Neural cell (in vitro differentiated cells): ENCODE results near the gene GH1. TPM values are rescaled to one million over a fixed set of nuclear protein-coding genes. Genes with fewer than 3 reads are reported as not detected.
"Not testable (repeated sequence)": the region's sequence is repeated elsewhere in the genome, so short reads cannot be mapped to it uniquely, and the experiment has no call there.

Experiments used
- H2AFZ ChIP-seq: fragments of 200-600, 300-800 bp; sonication (generic), shearing (Covaris generic); 2 replicates; pipeline ENCODE4 v1.6.0; 2014; ENCODE audit warnings: low read depth, mild to moderate bottlenecking, antibody characterized with exemption, low read length, moderate library complexity
- H3F3A ChIP-seq: fragments of 200-600 bp; shearing (Covaris generic); 2 replicates; pipeline ENCODE4 v1.6.1; 2016; ENCODE audit warnings: mild to moderate bottlenecking, moderate library complexity, mixed read lengths, antibody characterized with exemption, low read length; ENCODE audit not compliant: insufficient read depth, poor library complexity, severe bottlenecking
- H3K27ac ChIP-seq: fragments of 200-600, 300-800 bp; sonication (generic), shearing (Covaris generic); 2 replicates; pipeline ENCODE4 v1.5.1; 2014; ENCODE audit warnings: mild to moderate bottlenecking, low read length, moderate library complexity
- H3K27me3 ChIP-seq: fragments of 300-800, 200-600 bp; sonication (generic), shearing (Covaris generic); 2 replicates; pipeline ENCODE4 v1.6.0; 2014; ENCODE audit warnings: mild to moderate bottlenecking, low read depth, low read length, moderate library complexity; ENCODE audit not compliant: insufficient read depth
- H3K36me3 ChIP-seq: fragments of 300-800, 200-600 bp; sonication (generic), shearing (Covaris generic); 2 replicates; pipeline ENCODE4 v1.5.1; 2014; ENCODE audit warnings: mild to moderate bottlenecking, antibody characterized with exemption, low read length, moderate library complexity; ENCODE audit not compliant: insufficient read depth
- H3K4me2 ChIP-seq: fragments of 300-800, 200-600 bp; sonication (generic), shearing (Covaris generic); 2 replicates; pipeline ENCODE4 v1.6.0; 2014; ENCODE audit warnings: mild to moderate bottlenecking, low read length
- H3K4me3 ChIP-seq: fragments of 300-800, 200-600 bp; sonication (generic), shearing (Covaris generic); 2 replicates; pipeline ENCODE4 v1.5.1; 2014; ENCODE audit warnings: mild to moderate bottlenecking, low read length, moderate library complexity
- H3K79me2 ChIP-seq: fragments of 200-600 bp; shearing (Covaris generic); replicated peaks from 2 replicates; pipeline ENCODE4 v1.6.0; 2014; ENCODE audit warnings: mild to moderate bottlenecking, low read length, moderate library complexity; ENCODE audit not compliant: insufficient read depth
- H3K9ac ChIP-seq: fragments of 300-800, 200-600 bp; sonication (generic), shearing (Covaris generic); 2 replicates; pipeline ENCODE4 v1.6.1; 2016; ENCODE audit warnings: mild to moderate bottlenecking, low read length, mixed read lengths
- H3K9me2 ChIP-seq: fragments of 200-600 bp; shearing (Covaris generic); 2 replicates; pipeline ENCODE4 v1.6.1; 2016; ENCODE audit warnings: mild to moderate bottlenecking, low read length, mixed read lengths; ENCODE audit not compliant: insufficient read depth
- H3K9me3 ChIP-seq: fragments of 200-600, 300-800 bp; sonication (generic), shearing (Covaris generic); 2 replicates; pipeline ENCODE4 v1.6.1; 2016; ENCODE audit warnings: mild to moderate bottlenecking, mixed run types, low read length, moderate library complexity, mixed read lengths
- H4K20me1 ChIP-seq: fragments of 200-600 bp; shearing (Covaris generic); 2 replicates; pipeline ENCODE4 v1.6.1; 2016; ENCODE audit warnings: mild to moderate bottlenecking, mixed run types; ENCODE audit not compliant: insufficient read depth
- CTCF ChIP-seq: fragments of 450-650 bp; IDR thresholded peaks from 2 replicates; pipeline ENCODE4 v1.5.1; 2014; ENCODE audit warnings: antibody characterized with exemption, mild to moderate bottlenecking, moderate library complexity; ENCODE audit not compliant: poor library complexity, severe bottlenecking
- EP300 ChIP-seq: fragments of 450-650 bp; conservative IDR thresholded peaks from 2 replicates; pipeline ENCODE4 v1.6.1; 2014; ENCODE audit warnings: antibody characterized with exemption, mild to moderate bottlenecking, moderate library complexity; ENCODE audit not compliant: poor library complexity, severe bottlenecking
- EZH2 ChIP-seq: fragments of 200-600, 300-800 bp; shearing (Covaris generic), sonication (generic); IDR thresholded peaks from 2 replicates; pipeline ENCODE4 v1.6.1; 2014; ENCODE audit warnings: antibody characterized with exemption, low read length, borderline replicate concordance, mild to moderate bottlenecking; ENCODE audit not compliant: insufficient read depth, poor library complexity, severe bottlenecking
- MXI1 ChIP-seq: fragments of 450-650 bp; conservative IDR thresholded peaks from 2 replicates; pipeline ENCODE4 v1.6.1; 2014; ENCODE audit warnings: antibody characterized with exemption, mild to moderate bottlenecking; ENCODE audit not compliant: poor library complexity, severe bottlenecking
- POLR2AphosphoS5 ChIP-seq: IDR thresholded peaks from 2 replicates; pipeline ENCODE4 v1.6.1; 2012
- RAD21 ChIP-seq: fragments of 450-650 bp; conservative IDR thresholded peaks from 2 replicates; pipeline ENCODE4 v1.6.1; 2014; ENCODE audit warnings: antibody characterized with exemption, mild to moderate bottlenecking, moderate library complexity
- REST ChIP-seq: IDR thresholded peaks from 2 replicates; pipeline ENCODE4 v1.6.1; 2012; ENCODE audit warnings: borderline replicate concordance
- SMC3 ChIP-seq: fragments of 450-650 bp; conservative IDR thresholded peaks from 2 replicates; pipeline ENCODE4 v1.6.1; 2014; ENCODE audit warnings: antibody characterized with exemption, mild to moderate bottlenecking, moderate library complexity; ENCODE audit not compliant: poor library complexity
- TAF1 ChIP-seq: IDR thresholded peaks from 2 replicates; pipeline ENCODE4 v1.6.1; 2012; ENCODE audit warnings: low read depth
- polyA plus RNA-seq: library from polyadenylated mRNA; depleted of rRNA; stranded (reverse); fragments of >200 nt; gene quantifications from 2 replicates; pipeline ENCODE4 v1.2.3, GENCODE V29; 2014

Gene GH1
- polyA plus RNA-seq, 1 donor from 2014 or later = not detected

- H3K27ac ChIP-seq = no peak overlapping the region
- TF ChIP-seq REST (no peak), RAD21 (no peak), CTCF (no peak), SMC3 (no peak), EZH2 (no peak), TAF1 (no peak), POLR2AphosphoS5 (no peak), MXI1 (no peak), EP300 (no peak)
- no peaks in the 10 kb centered on the region for H3K9me2 ChIP-seq
- no peaks in the 10 kb centered on the region for H3F3A ChIP-seq
- H3K9ac ChIP-seq = no peak overlapping the region
- no peaks in the 10 kb centered on the region for H3K36me3 ChIP-seq
- no peaks in the 10 kb centered on the region for H4K20me1 ChIP-seq
- H2AFZ ChIP-seq = no peak overlapping the region
- H3K27me3 ChIP-seq = no peaks in the 10 kb centered on the region
- H3K79me2 ChIP-seq = no peaks in the 10 kb centered on the region
- no peak overlapping the region for H3K4me3 ChIP-seq
- H3K9me3 ChIP-seq = no peaks in the 10 kb centered on the region
- H3K4me2 ChIP-seq = no peak overlapping the region
Observed at GRCh38 chr17:63910096-63910495, 8.5 kb downstream of the GH1 start.

- not testable (repeated sequence) for H3K9ac ChIP-seq, H3F3A ChIP-seq, H3K79me2 ChIP-seq, H3K36me3 ChIP-seq, H3K4me2 ChIP-seq, H3K9me3 ChIP-seq, H2AFZ ChIP-seq, H3K9me2 ChIP-seq, H3K4me3 ChIP-seq, H3K27me3 ChIP-seq, H3K27ac ChIP-seq, H4K20me1 ChIP-seq
Observed at GRCh38 chr17:63909586-63909985, 9.1 kb downstream of the GH1 start.

GRCh38 chr17:63907161-63907778 lies 11.4 kb downstream of the GH1 start:
- H3K27me3 ChIP-seq = not testable (repeated sequence)

GRCh38 chr17:63904796-63905195 lies 13.8 kb downstream of the GH1 start:
- not testable (repeated sequence) for H3K9ac ChIP-seq, H3F3A ChIP-seq, H3K27me3 ChIP-seq, H3K4me3 ChIP-seq, H4K20me1 ChIP-seq, H3K27ac ChIP-seq, H3K9me2 ChIP-seq, H2AFZ ChIP-seq, H3K79me2 ChIP-seq, H3K4me2 ChIP-seq, H3K36me3 ChIP-seq, H3K9me3 ChIP-seq

More at GRCh38 chr17:63907161-63907778, 11.4 kb downstream of the GH1 start:
- H3K9me3 ChIP-seq, H4K20me1 ChIP-seq, H3K27ac ChIP-seq, H3K4me3 ChIP-seq, H3K79me2 ChIP-seq, H2AFZ ChIP-seq, H3K36me3 ChIP-seq, H3K9ac ChIP-seq, H3K9me2 ChIP-seq, H3F3A ChIP-seq, H3K4me2 ChIP-seq: not testable (repeated sequence)

GRCh38 chr17:63903787-63904201 lies 14.8 kb downstream of the GH1 start:
- not testable (repeated sequence) for H2AFZ ChIP-seq, H3K4me3 ChIP-seq, H3K9me2 ChIP-seq, H3K9me3 ChIP-seq, H4K20me1 ChIP-seq, H3K79me2 ChIP-seq, H3K36me3 ChIP-seq, H3K27me3 ChIP-seq, H3K4me2 ChIP-seq, H3K9ac ChIP-seq, H3K27ac ChIP-seq, H3F3A ChIP-seq
